Gastrocnemius medialis (tissue), 4 donors: ENCODE measurements around the gene ATXN7L2.

Source experiments
- POLR2A ChIP-seq, 2 donors: fragments of 450-650 bp; IDR thresholded peaks; one replicate each; pipeline ENCODE4 v1.6.1; 2017; ENCODE audit warnings: antibody characterized with exemption in 2 of 2, mild to moderate bottlenecking in 2 of 2, moderate library complexity in 2 of 2
- TF ChIP-seq, protein P1 (sequence below), 5 experiments: fragments of 450-650 bp in 3 of 5; fragments of 200-600 bp in 2 of 5; sonication (generic) in 2 of 5; IDR thresholded peaks in 4 of 5; conservative IDR thresholded peaks in 1 of 5; 1 replicate in 4 of 5; 2 replicates in 1 of 5; pipeline ENCODE4 v1.5.1; 2016 to 2019; ENCODE audit warnings: antibody characterized with exemption in 5 of 5, mild to moderate bottlenecking in 3 of 5, moderate library complexity in 3 of 5

DNA sequence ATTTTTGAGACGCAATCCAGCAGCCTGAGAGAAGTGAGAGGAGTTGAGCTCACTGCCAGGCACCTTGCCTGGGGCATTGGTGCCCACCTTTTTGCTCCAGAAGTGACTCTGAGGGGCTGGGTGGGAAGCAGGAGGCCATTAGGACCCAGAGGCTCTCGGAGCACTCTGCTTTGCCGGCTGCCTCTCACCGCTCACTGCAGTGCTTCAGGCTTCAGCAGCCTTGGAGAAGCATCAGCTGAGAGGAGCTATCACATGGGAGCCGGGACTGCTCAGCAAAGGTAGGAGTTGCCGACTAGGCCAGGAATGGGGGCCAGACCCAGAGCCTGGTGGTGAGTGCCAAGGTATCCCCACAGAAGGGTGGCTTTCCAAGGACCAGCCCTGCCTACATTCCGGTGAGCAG, 56.0 kb downstream of the ATXN7L2 start, which contains the start of gene GPR61:
- no peak for TF ChIP-seq POLR2A (IDR thresholded peaks at IDR 0.05)
- TF ChIP-seq, protein P1, sequence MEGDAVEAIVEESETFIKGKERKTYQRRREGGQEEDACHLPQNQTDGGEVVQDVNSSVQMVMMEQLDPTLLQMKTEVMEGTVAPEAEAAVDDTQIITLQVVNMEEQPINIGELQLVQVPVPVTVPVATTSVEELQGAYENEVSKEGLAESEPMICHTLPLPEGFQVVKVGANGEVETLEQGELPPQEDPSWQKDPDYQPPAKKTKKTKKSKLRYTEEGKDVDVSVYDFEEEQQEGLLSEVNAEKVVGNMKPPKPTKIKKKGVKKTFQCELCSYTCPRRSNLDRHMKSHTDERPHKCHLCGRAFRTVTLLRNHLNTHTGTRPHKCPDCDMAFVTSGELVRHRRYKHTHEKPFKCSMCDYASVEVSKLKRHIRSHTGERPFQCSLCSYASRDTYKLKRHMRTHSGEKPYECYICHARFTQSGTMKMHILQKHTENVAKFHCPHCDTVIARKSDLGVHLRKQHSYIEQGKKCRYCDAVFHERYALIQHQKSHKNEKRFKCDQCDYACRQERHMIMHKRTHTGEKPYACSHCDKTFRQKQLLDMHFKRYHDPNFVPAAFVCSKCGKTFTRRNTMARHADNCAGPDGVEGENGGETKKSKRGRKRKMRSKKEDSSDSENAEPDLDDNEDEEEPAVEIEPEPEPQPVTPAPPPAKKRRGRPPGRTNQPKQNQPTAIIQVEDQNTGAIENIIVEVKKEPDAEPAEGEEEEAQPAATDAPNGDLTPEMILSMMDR (IDR thresholded peaks at IDR 0.05 in 4 of 5, conservative IDR thresholded peaks at IDR 0.05 in 1 of 5), result no peak
